ENCODE measurements around the gene VSIG10L. TPM values are rescaled to one million over a fixed set of nuclear protein-coding genes. Genes with fewer than 3 reads are reported as not detected.

The VSIG10L gene
- total RNA-seq, 1 donor from 2014 or later: 7.0 TPM

DNA sequence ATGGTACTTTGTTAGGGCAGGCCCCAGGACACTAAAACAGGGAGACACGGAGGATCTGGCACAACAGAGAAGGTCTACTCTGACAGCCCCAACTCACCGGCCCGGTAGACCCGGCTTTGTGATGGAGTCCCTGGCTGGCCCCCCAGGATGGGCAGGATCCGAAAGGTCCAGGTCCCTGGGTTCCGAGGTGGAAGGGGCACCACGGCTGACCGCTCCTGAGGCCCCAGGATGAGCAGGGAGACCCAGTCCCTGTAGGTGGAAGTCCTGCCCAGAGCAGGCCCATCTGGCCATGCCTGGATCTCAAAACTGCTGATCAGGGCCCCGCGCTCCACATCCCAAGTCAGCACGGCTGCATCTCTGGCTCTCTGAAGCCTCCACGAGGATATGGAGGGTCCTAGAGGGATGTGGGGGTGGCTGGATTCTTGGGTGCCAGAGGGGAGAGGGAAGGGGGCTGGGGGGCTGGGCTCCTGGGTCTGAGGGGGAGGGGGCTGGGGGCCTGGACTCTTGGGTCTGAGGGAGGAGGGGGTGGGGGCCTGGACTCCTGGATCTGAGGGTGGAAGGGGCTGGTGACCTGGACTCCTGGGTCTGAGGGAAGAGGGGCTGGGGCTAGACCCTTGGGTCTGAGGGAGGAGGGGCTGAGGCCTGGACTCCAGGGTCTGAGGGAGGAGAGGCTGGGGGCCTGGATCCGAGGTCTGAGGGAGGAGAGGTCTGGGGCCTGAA is 4.6 kb downstream of the VSIG10L start:
- Mint-ChIP-seq H3K9me3 (ENCODE audit: low read depth) (no peaks in the 10 kb centered on the region), H3K4me1 (ENCODE audit: low read depth) (peaks cover 4% of the 10 kb centered on the region), H3K36me3 (ENCODE audit: insufficient read depth) (no peaks in the 10 kb centered on the region), H3K27ac (no peak overlapping the region), H3K27me3 (peaks cover 16% of the 10 kb centered on the region), H3K4me3 (ENCODE audit: low read depth) (no peak overlapping the region)
- no peak for DNase-seq (ENCODE audit: low spot score, unreplicated experiment)
- no peak for TF ChIP-seq CTCF (IDR thresholded peaks at IDR 0.05; ENCODE audit: unreplicated experiment)

DNA sequence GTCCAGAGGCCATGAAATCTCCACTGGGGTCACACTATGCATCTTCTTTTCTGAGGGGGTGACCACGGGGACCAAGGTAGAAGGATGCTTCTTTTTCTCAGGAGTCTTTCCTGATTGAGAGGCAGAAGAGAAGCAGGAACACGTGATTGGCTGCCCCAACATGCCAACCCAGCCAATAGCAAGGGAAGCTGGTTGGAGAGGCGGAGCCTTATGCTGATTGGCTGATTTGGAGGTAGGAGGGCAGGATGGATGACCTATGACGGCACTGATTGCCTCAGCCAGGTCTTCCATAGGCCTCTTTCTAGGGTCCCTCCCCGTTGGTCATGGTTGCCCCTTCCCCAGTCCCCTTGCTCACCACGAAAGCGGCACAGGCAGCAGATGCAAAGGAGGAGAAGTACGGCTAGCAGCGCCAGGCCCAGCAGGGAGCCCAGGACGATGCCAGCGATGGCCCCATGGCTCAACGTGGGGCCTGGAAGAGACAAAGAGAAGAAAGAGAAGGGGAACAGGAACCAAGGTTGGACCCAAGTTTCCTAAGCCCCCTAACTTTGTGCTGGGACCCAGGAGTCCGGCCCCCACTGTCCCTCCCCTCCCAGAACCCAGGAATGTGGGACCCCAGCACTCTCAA is 8.0 kb downstream of the VSIG10L start:
- Mint-ChIP-seq H3K36me3 (ENCODE audit: insufficient read depth) (peaks cover 19% of the 10 kb centered on the region), H3K27ac (no peak overlapping the region), H3K4me1 (ENCODE audit: low read depth) (peaks cover 9% of the 10 kb centered on the region), H3K4me3 (ENCODE audit: low read depth) (no peak overlapping the region), H3K27me3 (no peaks in the 10 kb centered on the region), H3K9me3 (ENCODE audit: low read depth) (peaks cover 4% of the 10 kb centered on the region)
- no peak for DNase-seq (ENCODE audit: low spot score, unreplicated experiment)
- no peak for TF ChIP-seq CTCF (IDR thresholded peaks at IDR 0.05; ENCODE audit: unreplicated experiment)

- DNase-seq (ENCODE audit: low spot score, unreplicated experiment): no peak
- H3K27me3 Mint-ChIP-seq: no peaks in the 10 kb centered on the region
- H3K4me1 Mint-ChIP-seq (ENCODE audit: low read depth): peaks cover 8% of the 10 kb centered on the region
- peaks cover 21% of the 10 kb centered on the region for H3K36me3 Mint-ChIP-seq (ENCODE audit: insufficient read depth)
- no peak for TF ChIP-seq CTCF (IDR thresholded peaks at IDR 0.05; ENCODE audit: unreplicated experiment)
- H3K9me3 Mint-ChIP-seq (ENCODE audit: low read depth): peaks cover 4% of the 10 kb centered on the region
- H3K4me3 Mint-ChIP-seq (ENCODE audit: low read depth): no peak overlapping the region
- H3K27ac Mint-ChIP-seq: no peak overlapping the region
These were observed 10.2 kb downstream of the VSIG10L start for GRCh38 chr19:51331716-51332115.

DNA sequence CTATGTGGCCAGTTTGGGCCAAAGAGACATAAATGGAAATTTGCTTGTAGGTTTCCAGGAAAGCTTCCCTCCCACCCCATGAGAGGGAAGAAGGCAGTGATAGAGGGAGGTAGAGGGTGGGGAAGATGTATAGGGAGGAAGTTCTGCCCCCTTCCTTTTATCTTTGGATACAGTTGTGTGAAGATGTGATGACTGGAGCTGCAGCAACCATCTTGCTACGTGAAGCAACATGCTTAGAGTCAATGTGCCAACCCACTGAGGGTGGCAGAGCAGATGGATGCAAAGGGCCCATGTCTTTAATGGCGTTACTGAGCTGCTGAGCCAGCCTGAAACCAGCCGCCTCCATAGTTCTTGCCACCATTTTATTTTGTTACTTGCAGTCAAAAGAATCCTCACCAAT is 10.7 kb downstream of the VSIG10L start:
- Mint-ChIP-seq H3K36me3 (ENCODE audit: insufficient read depth) (peaks cover 21% of the 10 kb centered on the region), H3K4me1 (ENCODE audit: low read depth) (peaks cover 8% of the 10 kb centered on the region), H3K27ac (no peak overlapping the region), H3K9me3 (ENCODE audit: low read depth) (peaks cover 4% of the 10 kb centered on the region), H3K27me3 (no peaks in the 10 kb centered on the region), H3K4me3 (ENCODE audit: low read depth) (no peak overlapping the region)
- DNase-seq (ENCODE audit: low spot score, unreplicated experiment): no peak
- no peak for TF ChIP-seq CTCF (IDR thresholded peaks at IDR 0.05; ENCODE audit: unreplicated experiment)

DNA sequence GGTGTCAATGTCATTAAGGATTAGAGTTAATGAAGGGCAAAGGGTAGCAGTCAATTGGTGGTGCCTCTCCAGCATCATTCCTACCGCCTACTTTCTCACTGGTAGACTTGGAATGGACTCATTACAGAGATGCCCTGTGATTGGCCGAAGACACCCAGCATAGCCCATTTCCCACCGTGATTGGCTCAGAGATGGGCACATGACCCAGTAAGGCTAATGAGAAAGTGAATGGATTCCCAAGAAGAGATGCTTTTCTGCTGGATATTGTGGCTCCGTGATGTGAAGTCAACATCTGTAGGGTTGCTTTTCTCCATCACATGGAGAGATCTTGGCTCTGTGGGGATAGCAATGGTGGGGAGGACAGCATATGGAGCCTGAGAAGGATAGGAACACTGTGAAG is 11.6 kb downstream of the VSIG10L start:
- H3K4me1 Mint-ChIP-seq (ENCODE audit: low read depth): peaks cover 8% of the 10 kb centered on the region
- H3K36me3 Mint-ChIP-seq (ENCODE audit: insufficient read depth): peaks cover 28% of the 10 kb centered on the region

More for the DNA sequence above, 11.6 kb downstream of the VSIG10L start:
- no peak for DNase-seq (ENCODE audit: low spot score, unreplicated experiment)
- Mint-ChIP-seq H3K9me3 (ENCODE audit: low read depth) (peaks cover 4% of the 10 kb centered on the region), H3K27me3 (no peaks in the 10 kb centered on the region), H3K4me3 (ENCODE audit: low read depth) (no peak overlapping the region), H3K27ac (no peak overlapping the region)
- TF ChIP-seq CTCF (IDR thresholded peaks at IDR 0.05; ENCODE audit: unreplicated experiment): no peak
